Hair follicular keratinocyte (primary cell): ENCODE results near the gene OR6C74. TPM values are rescaled to one million over a fixed set of nuclear protein-coding genes. Genes with fewer than 3 reads are reported as not detected.

Experiments
- total RNA-seq: library from RNA; depleted of rRNA; stranded (reverse); fragments of >200 nt; gene quantifications from 2 replicates; pipeline ENCODE4 v1.2.3, GENCODE V29; 2015

OR6C74 gene
- total RNA-seq = not detected in 2 replicates

GRCh38 chr12:55244309-55244708, at the start of gene OR6C74:
OR6C74 (plus strand) TSS chr12:55244609; CDS start chr12:55247288, 2,679 bp downstream.

GRCh38 chr12:55220725-55221124, 23.7 kb upstream of the OR6C74 start, which contains the start of gene OR10A7:
OR10A7 (plus strand) TSS chr12:55221025; CDS start chr12:55221025, 0 bp downstream.

Other genes with a start within 250 kb of the OR6C74 start
- gene NEUROD4, start 224.6 kb upstream of the OR6C74 start, total RNA-seq = not detected in 2 replicates
- gene OR9K2, start 118.2 kb upstream of the OR6C74 start, total RNA-seq = not detected in 2 replicates
- not detected in 2 replicates for gene OR10A7, start 23.6 kb upstream of the OR6C74 start, total RNA-seq
- gene OR6C6, start 52.0 kb downstream of the OR6C74 start, total RNA-seq = not detected in 2 replicates
- not detected in 2 replicates for gene OR6C1, start 69.7 kb downstream of the OR6C74 start, total RNA-seq
- gene OR6C3, start 86.1 kb downstream of the OR6C74 start, total RNA-seq = not detected in 2 replicates
- not detected in 2 replicates for gene OR6C75, start 118.4 kb downstream of the OR6C74 start, total RNA-seq
- gene OR6C65, start 155.9 kb downstream of the OR6C74 start, total RNA-seq = not detected in 2 replicates
- gene OR6C76, start 181.6 kb downstream of the OR6C74 start, total RNA-seq = not detected in 2 replicates
- not detected in 2 replicates for gene OR6C2, start 199.5 kb downstream of the OR6C74 start, total RNA-seq
- gene OR6C70, start 225.5 kb downstream of the OR6C74 start, total RNA-seq = not detected in 2 replicates
- gene OR6C68, start 247.8 kb downstream of the OR6C74 start, total RNA-seq = not detected in 2 replicates